ENCODE measurements around the gene IL27RA.
A peak's percentile ranks its signal among the peaks of the same experiment; 100 is the strongest.
"Not testable (repeated sequence)": the region's sequence is repeated elsewhere in the genome, so short reads cannot be mapped to it uniquely, and the experiment has no call there.

IL27RA gene

GRCh38 chr19:13999085-13999484 lies 32.5 kb upstream of the IL27RA start:
- DNase-seq (ENCODE audit: low read depth in 3 of 3): no peak

- DNase-seq (ENCODE audit: low read depth in 3 of 3): no peak
These were observed 30.7 kb upstream of the IL27RA start for GRCh38 chr19:14000691-14001375.

- DNase-seq (ENCODE audit: low read depth in 3 of 3): no peak
These were observed 28.9 kb upstream of the IL27RA start for GRCh38 chr19:14002571-14003250.

GRCh38 chr19:14003251-14004055 lies 28.1 kb upstream of the IL27RA start:
- DNase-seq (ENCODE audit: low read depth in 3 of 3): no peak

GRCh38 chr19:14004619-14005348 lies 26.8 kb upstream of the IL27RA start:
- no peak for DNase-seq (ENCODE audit: low read depth in 3 of 3)

- DNase-seq (ENCODE audit: low read depth in 3 of 3): peak; percentile 79 to 90 (median 85)
These were observed 26.0 kb upstream of the IL27RA start for GRCh38 chr19:14005349-14006084.

GRCh38 chr19:14006085-14006765 lies 25.3 kb upstream of the IL27RA start, which contains the start of gene RFX1:
TSS of gene RFX1 (minus strand) at chr19:14006320. CDS start at chr19:13993843, 12,477 bp downstream.
- DNase-seq (ENCODE audit: low read depth in 3 of 3): peak; percentile 100

GRCh38 chr19:14006766-14007562 lies 24.6 kb upstream of the IL27RA start:
- DNase-seq (ENCODE audit: low read depth in 3 of 3): peak in 1 of 3 experiments; percentile 80

GRCh38 chr19:14012378-14012915 lies 19.1 kb upstream of the IL27RA start:
- no peak for DNase-seq (ENCODE audit: low read depth in 3 of 3)

- no peak for DNase-seq (ENCODE audit: low read depth in 3 of 3)
These were observed 16.0 kb upstream of the IL27RA start for GRCh38 chr19:14015524-14016035.

GRCh38 chr19:14019100-14019499 lies 12.5 kb upstream of the IL27RA start:
- no peak for DNase-seq (ENCODE audit: low read depth in 3 of 3)

- not testable (repeated sequence) for DNase-seq (ENCODE audit: low read depth in 3 of 3)
These were observed 11.8 kb upstream of the IL27RA start for GRCh38 chr19:14019739-14020138.

- DNase-seq (ENCODE audit: low read depth in 3 of 3): no peak
These were observed 10.1 kb upstream of the IL27RA start for GRCh38 chr19:14021474-14021873.

GRCh38 chr19:14022469-14022868 lies 9.1 kb upstream of the IL27RA start:
- DNase-seq (ENCODE audit: low read depth in 3 of 3): no peak

GRCh38 chr19:14023404-14024235 lies 7.9 kb upstream of the IL27RA start:
- no peak for DNase-seq (ENCODE audit: low read depth in 3 of 3)

- DNase-seq (ENCODE audit: low read depth in 3 of 3): not testable (repeated sequence)
These were observed 4.8 kb upstream of the IL27RA start for GRCh38 chr19:14026652-14027192.

- no peak for DNase-seq (ENCODE audit: low read depth in 3 of 3)
These were observed 3.6 kb upstream of the IL27RA start, which contains the start of gene RLN3 for GRCh38 chr19:14027856-14028450. TSS of gene RLN3 (plus strand) at chr19:14028148. CDS start at chr19:14028205, 57 bp downstream.

Measured in stimulated activated CD4-positive, alpha-beta T cell treated with anti-CD3 and anti-CD28 coated beads, TNF-alpha, amount 100 ng/mL, for 24 hours (primary cell).